ENCODE results near the gene AKAP12. TPM values are rescaled to one million over a fixed set of nuclear protein-coding genes. Genes with fewer than 3 reads are reported as not detected.

AKAP12 gene
- total and polyA plus RNA-seq, 2 experiments from 2014 or later: 90.1 to 137 TPM

GRCh38 chr6:151297886-151298285 is 58.1 kb downstream of the AKAP12 start (continued):
- no peak for TF ChIP-seq CREB1 (CRISPR knock-in tag; IDR thresholded peaks at IDR 0.05; ENCODE audit: low read depth)

GRCh38 chr6:151299011-151299410 is 59.2 kb downstream of the AKAP12 start:
- peaks cover 28% of the 10 kb centered on the region for H3K4me1 Mint-ChIP-seq
- H3K4me3 ChIP-seq: no peak overlapping the region
- H3K9me2 ChIP-seq (ENCODE audit: insufficient read depth): no peaks in the 10 kb centered on the region
- no peak overlapping the region for H3K27ac ChIP-seq (ENCODE audit: low read depth)
- H3K79me2 ChIP-seq (replicated peaks; ENCODE audit: insufficient read depth): peaks cover 72% of the 10 kb centered on the region
- DNase-seq (ENCODE audit: low spot score) (no peak), ATAC-seq (no peak)
- H3F3A ChIP-seq (replicated peaks; ENCODE audit: low read depth): no peaks in the 10 kb centered on the region
- no peak overlapping the region for H3K27ac Mint-ChIP-seq
- no peaks in the 10 kb centered on the region for H3K4me1 ChIP-seq (ENCODE audit: insufficient read depth)
- no peak overlapping the region for H3K4me2 ChIP-seq
- H3K9me3 Mint-ChIP-seq: no peaks in the 10 kb centered on the region
- peaks cover 3% of the 10 kb centered on the region for H4K20me1 ChIP-seq (replicated peaks; ENCODE audit: insufficient read depth)
- H3K36me3 Mint-ChIP-seq (ENCODE audit: low read depth): no peaks in the 10 kb centered on the region
- peaks cover 2% of the 10 kb centered on the region for H3K27me3 Mint-ChIP-seq (ENCODE audit: insufficient read depth, low read depth, poor library complexity)
- no peak overlapping the region for H2AFZ ChIP-seq
- no peaks in the 10 kb centered on the region for H3K27me3 ChIP-seq (ENCODE audit: insufficient read depth)
- H3K4me3 Mint-ChIP-seq: no peak overlapping the region
- H3K36me3 ChIP-seq (ENCODE audit: insufficient read depth): no peaks in the 10 kb centered on the region
- TF ChIP-seq POLR2AphosphoS5 (IDR thresholded peaks at IDR 0.05; ENCODE audit: low read depth) (no peak), JUNB (IDR thresholded peaks at IDR 0.05; ENCODE audit: unreplicated experiment) (no peak), ZNF331 (CRISPR knock-in tag; IDR thresholded peaks at IDR 0.05; ENCODE audit: low read depth) (no peak), EZH2phosphoT487 (IDR thresholded peaks at IDR 0.05; ENCODE audit: unreplicated experiment) (no peak)
- TF ChIP-seq, protein P1, sequence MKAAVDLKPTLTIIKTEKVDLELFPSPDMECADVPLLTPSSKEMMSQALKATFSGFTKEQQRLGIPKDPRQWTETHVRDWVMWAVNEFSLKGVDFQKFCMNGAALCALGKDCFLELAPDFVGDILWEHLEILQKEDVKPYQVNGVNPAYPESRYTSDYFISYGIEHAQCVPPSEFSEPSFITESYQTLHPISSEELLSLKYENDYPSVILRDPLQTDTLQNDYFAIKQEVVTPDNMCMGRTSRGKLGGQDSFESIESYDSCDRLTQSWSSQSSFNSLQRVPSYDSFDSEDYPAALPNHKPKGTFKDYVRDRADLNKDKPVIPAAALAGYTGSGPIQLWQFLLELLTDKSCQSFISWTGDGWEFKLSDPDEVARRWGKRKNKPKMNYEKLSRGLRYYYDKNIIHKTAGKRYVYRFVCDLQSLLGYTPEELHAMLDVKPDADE (IDR thresholded peaks at IDR 0.05): no peak
- TF ChIP-seq, protein P2, sequence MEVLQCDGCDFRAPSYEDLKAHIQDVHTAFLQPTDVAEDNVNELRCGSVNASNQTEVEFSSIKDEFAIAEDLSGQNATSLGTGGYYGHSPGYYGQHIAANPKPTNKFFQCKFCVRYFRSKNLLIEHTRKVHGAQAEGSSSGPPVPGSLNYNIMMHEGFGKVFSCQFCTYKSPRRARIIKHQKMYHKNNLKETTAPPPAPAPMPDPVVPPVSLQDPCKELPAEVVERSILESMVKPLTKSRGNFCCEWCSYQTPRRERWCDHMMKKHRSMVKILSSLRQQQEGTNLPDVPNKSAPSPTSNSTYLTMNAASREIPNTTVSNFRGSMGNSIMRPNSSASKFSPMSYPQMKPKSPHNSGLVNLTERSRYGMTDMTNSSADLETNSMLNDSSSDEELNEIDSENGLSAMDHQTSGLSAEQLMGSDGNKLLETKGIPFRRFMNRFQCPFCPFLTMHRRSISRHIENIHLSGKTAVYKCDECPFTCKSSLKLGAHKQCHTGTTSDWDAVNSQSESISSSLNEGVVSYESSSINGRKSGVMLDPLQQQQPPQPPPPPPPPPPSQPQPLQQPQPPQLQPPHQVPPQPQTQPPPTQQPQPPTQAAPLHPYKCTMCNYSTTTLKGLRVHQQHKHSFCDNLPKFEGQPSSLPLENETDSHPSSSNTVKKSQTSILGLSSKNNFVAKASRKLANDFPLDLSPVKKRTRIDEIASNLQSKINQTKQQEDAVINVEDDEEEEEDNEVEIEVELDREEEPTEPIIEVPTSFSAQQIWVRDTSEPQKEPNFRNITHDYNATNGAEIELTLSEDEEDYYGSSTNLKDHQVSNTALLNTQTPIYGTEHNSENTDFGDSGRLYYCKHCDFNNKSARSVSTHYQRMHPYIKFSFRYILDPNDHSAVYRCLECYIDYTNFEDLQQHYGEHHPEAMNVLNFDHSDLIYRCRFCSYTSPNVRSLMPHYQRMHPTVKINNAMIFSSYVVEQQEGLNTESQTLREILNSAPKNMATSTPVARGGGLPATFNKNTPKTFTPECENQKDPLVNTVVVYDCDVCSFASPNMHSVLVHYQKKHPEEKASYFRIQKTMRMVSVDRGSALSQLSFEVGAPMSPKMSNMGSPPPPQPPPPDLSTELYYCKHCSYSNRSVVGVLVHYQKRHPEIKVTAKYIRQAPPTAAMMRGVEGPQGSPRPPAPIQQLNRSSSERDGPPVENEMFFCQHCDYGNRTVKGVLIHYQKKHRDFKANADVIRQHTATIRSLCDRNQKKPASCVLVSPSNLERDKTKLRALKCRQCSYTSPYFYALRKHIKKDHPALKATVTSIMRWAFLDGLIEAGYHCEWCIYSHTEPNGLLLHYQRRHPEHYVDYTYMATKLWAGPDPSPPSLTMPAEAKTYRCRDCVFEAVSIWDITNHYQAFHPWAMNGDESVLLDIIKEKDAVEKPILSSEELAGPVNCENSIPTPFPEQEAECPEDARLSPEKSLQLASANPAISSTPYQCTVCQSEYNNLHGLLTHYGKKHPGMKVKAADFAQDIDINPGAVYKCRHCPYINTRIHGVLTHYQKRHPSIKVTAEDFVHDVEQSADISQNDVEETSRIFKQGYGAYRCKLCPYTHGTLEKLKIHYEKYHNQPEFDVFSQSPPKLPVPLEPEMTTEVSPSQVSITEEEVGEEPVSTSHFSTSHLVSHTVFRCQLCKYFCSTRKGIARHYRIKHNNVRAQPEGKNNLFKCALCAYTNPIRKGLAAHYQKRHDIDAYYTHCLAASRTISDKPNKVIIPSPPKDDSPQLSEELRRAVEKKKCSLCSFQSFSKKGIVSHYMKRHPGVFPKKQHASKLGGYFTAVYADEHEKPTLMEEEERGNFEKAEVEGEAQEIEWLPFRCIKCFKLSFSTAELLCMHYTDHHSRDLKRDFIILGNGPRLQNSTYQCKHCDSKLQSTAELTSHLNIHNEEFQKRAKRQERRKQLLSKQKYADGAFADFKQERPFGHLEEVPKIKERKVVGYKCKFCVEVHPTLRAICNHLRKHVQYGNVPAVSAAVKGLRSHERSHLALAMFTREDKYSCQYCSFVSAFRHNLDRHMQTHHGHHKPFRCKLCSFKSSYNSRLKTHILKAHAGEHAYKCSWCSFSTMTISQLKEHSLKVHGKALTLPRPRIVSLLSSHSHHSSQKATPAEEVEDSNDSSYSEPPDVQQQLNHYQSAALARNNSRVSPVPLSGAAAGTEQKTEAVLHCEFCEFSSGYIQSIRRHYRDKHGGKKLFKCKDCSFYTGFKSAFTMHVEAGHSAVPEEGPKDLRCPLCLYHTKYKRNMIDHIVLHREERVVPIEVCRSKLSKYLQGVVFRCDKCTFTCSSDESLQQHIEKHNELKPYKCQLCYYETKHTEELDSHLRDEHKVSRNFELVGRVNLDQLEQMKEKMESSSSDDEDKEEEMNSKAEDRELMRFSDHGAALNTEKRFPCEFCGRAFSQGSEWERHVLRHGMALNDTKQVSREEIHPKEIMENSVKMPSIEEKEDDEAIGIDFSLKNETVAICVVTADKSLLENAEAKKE (CRISPR knock-in tag; IDR thresholded peaks at IDR 0.05): no peak

Measured in GM23338 (cell line).